HG03039 (cell line): ENCODE measurements around the gene LSAMP.
"Not testable (repeated sequence)": the region's sequence is repeated elsewhere in the genome, so short reads cannot be mapped to it uniquely, and the experiment has no call there.

Experiments
- ATAC-seq: cut with Tn5 transposase; IDR thresholded peaks from one replicate; pipeline ENCODE4 v1.9.1; 2021; ENCODE audit warnings: mild to moderate bottlenecking, moderate library complexity; ENCODE audit not compliant: unreplicated experiment

LSAMP gene

DNA sequence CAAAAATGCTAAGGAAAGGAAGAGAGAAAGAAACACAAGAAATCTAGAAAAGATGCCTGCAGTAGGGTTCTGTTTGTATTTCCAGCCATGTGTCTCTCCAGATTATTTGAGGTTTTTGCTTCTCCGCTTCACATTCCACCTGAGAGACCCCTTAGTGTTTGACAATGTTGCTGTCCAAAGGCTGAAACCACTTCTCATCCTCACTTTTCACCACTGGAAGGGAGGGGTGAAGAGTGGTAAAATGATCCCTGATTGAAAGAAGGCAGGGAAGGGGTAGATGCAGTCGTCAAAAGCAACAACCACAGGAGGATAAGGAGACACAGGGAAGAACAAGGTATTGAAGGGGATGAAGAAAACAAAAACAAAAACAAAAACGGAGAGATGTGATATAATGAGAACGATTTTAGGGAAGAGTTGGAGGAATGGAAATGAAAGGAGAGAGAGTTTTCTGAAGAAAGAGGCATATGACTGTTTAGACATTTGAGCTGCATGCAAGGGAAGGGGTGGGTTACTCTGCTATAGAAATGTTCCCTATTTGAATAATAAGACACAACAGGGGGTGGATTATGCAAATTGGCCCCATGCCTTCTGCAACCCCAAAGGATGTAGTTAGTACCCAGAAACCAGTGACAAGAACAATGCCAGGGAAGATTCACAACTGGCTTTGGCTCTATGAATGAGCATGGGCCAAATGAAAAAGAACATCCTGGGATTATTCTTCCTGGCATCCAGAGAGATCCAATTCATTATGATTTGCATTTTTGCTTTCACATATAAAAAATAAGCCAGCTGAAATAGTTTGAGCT is 586.1 kb downstream of the LSAMP start:
- ATAC-seq: no peak

DNA sequence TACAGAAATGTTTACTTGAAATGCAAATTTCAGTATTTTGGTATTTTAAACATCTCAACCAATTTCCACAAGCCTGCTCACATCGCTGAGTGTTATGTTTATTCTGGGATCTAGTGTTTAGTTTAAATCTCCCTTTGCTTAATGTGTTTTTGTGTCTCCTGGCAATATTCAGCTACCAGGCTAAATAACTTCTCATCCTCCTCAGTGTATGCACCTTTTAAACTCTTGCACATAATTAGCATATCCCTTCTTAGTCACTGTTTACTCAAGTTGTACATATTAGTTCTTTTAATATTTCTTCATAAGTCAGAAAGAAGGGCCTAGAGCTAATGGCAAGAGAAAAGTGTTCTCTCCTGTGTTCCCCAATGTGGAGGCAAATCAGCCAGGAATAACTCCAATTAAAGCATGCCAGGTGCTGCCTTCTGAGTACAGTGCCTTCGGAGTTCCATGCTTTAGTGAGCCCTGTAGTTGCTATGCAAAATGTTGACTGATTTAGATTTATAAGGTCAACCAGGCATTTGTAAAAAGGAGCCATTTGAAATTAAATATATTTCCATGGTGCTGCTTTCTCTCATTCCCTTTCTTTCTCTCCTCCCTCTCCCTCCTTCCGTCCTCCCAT is 587.7 kb downstream of the LSAMP start:
- ATAC-seq: no peak

- ATAC-seq: no peak
Observed at GRCh38 chr3:115855911-115856310, 589.4 kb downstream of the LSAMP start.

- no peak for ATAC-seq
Observed at GRCh38 chr3:115853104-115853503, 592.2 kb downstream of the LSAMP start.

DNA sequence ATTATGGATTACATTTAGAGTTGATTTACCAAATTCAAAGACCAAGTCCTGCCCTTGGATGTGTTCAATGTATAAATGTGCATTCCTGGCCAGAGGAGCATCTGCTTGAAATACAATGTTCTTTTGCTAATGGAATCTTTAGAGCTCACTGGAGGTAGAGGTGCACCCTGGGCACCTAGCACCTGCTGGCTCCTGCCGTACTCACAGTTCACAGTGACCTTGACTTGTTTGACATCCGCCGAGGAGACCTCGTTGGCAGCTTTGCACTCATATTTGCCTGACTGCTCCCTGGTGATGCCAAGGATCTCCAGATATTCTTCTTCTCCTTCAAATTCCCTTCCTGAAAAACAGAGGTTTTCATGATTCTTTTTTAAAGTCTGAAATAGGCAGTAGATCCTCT is 593.0 kb downstream of the LSAMP start:
- ATAC-seq: no peak

GRCh38 chr3:115851571-115851970 is 593.7 kb downstream of the LSAMP start:
- ATAC-seq: no peak

- no peak for ATAC-seq
Observed at GRCh38 chr3:115848641-115849040, 596.6 kb downstream of the LSAMP start.

GRCh38 chr3:115845986-115846385 is 599.3 kb downstream of the LSAMP start:
- ATAC-seq: no peak

DNA sequence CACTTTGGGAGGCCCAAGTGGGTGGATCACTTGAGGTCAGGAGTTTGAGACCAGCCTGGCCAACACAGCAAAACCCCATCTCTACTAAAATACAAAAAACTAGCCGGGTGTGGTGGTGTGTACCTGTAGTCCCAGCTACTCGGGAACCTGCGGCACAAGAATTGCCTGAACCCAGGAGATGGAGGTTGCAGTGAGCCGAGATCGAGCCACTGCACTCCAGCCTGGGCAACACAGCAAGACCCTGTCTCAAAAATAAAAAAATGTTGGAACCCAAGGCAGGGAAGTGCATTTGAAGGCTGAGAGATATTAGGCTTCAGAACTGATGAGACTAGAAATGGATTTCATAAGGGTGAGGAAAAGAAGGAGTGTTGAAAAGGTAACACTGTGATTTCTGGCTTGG is 600.6 kb downstream of the LSAMP start:
- not testable (repeated sequence) for ATAC-seq

GRCh38 chr3:115843206-115843605 is 602.1 kb downstream of the LSAMP start:
- ATAC-seq: no peak

- ATAC-seq: no peak
Observed at GRCh38 chr3:115839246-115839645, 606.0 kb downstream of the LSAMP start.

- no peak for ATAC-seq
Observed at GRCh38 chr3:115838786-115839185, 606.5 kb downstream of the LSAMP start.

GRCh38 chr3:115836944-115837343 is 608.3 kb downstream of the LSAMP start:
- ATAC-seq: no peak

DNA sequence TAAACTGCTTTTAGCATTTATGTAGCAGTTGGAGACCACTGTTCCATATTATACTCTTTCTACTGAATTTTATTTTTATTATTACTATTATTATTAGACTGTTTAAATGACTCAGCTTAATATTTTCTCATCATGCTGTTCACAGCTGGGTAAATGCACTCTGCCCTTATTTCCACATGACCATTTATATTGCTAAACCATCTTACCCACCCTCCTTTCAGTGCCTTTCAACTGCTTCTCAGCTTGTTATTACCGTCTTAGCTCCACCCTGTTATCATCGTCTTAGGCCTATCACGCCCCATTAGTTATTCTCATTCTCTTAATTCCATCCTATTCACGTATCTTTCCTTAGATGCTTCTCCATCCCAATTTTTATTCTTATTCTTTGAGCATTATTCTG is 609.3 kb downstream of the LSAMP start:
- ATAC-seq: no peak

- ATAC-seq: no peak
Observed at GRCh38 chr3:115834068-115834467, 611.2 kb downstream of the LSAMP start.

- ATAC-seq: no peak
Observed at GRCh38 chr3:115833074-115833473, 612.2 kb downstream of the LSAMP start.

DNA sequence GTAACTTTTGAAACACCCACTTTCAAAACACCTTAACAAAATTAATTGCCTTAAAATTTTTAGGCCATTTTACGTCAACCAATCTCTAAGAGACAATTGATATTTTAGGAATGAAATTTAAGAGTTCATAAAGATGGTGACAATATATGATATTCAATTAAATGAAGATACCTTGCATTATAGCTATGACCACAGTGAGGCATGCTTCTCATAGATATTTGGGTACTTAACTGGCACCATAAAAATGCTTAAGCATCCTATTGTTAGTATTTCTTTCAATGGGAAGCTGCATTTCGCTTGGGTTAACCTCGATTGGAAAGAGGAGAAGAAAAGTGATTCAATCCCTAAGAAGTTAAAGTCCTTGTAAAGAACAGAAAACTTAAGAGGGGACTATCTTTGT is 613.0 kb downstream of the LSAMP start:
- no peak for ATAC-seq

DNA sequence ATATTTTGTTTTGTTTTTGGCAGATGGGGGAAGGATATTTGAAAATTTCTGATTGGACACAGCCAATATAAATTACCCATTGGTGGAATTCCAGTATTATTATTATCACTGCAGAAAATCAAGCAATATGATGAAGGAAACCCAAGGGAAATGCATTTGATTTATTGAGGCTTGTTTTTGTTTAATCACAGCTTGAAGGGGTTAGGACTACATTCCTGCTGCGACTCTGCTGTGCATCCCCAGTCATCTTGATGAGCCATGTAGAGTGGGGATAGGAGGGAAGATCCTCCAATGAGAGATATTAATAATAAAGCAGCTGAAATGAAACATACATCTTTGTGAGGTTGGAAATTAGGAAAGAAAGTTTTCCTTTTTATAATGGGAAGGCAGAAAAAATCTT is 613.4 kb downstream of the LSAMP start:
- no peak for ATAC-seq

DNA sequence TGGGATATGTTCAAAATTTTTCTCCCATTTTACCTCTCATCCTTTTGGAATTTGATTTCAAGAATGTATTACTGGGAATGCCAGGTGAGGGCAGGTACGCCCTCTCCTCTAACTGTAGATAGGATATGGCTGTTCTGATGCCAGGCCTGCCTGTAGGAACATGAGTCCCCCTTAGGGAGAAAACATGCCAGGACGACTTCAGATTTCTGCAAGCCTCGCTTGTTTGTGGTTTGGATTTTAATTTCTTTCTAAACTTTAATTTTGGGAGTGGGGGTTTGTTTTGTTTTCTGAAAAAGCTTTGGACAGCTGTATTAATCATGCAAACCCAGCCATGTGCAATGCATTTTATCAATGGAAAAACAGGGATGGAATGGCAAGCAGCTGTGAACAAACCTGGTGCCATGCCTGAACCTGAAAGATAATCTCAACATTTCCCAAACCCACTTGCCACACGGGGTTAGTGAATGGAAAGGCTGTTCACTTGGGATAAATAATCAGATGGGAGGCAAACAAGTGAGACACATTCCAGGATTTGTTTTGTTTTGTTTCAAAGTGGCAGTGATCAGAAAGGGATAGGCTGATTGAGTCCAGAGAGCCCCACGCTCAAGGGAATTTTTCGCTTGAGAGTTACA is 614.4 kb downstream of the LSAMP start:
- ATAC-seq: no peak

DNA sequence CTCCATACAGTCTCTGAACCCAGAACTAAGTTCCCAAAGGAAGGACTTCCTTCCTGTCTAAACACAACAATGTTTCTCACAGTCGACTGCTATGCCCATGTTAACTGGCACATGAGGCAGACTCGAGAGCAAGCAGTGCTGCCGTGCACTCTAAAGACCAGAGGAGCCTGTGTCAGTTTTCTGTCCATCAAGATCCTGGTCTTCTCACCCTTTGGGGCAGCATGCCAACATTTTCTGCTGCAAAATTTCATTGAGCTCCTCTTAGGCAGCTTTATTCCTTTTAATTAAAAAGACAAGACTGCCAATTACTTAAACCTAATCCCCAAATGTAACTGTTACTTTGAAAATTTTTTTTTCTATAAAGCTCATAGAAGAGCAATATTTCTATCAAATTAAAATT is 616.9 kb downstream of the LSAMP start:
- no peak for ATAC-seq

GRCh38 chr3:115827495-115827894 is 617.8 kb downstream of the LSAMP start:
- ATAC-seq: no peak

GRCh38 chr3:115825046-115825445 is 620.2 kb downstream of the LSAMP start:
- no peak for ATAC-seq
